ENCODE results near the gene HSD17B11. TPM values are rescaled to one million over a fixed set of nuclear protein-coding genes. Genes with fewer than 3 reads are reported as not detected.
"Not testable (repeated sequence)": the region's sequence is repeated elsewhere in the genome, so short reads cannot be mapped to it uniquely, and the experiment has no call there.

HSD17B11 gene
- total RNA-seq: 13.5 TPM
- long read RNA-seq, transcript HSD17B11-201 (7 exons, 1,885 nt): major isoform, 21 of 21 reads
- long read RNA-seq, partial matches to known transcripts: 0 of 21 reads
- long read RNA-seq, other reads (novel, unspliced or antisense): 0 of 21 reads

DNA sequence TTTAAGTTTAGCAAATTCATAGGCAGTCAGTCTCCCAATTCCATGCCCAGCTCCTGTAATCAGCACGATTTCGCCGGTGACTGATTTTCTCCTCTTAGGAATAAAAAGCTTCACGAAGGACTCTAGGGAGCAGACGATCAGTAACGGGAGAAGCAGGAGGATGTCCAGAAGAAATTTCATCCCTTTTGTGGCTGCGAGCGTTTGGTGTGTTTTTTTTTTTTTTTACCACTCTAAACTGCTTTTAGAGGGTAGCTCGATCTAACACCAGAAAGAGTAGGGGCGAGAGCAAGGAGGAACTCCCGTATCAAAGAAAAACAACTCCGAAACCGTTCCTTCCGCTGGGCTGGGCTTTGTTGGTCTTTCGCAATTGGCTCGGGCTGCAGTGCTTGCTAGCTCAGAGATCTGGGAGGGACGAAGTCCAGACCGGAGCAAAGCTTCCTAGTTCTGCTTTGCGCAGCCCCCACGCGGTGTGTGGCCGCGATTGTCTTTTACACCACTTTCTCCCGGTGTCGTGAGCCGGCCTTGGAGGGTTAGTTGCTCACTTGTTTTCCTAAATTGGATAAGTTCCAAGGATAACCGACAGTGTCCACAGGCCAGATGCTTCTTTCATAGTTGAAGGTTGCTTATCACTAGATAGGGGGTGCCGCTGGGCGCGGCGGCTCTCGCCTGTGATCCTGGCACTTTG is at the start of gene HSD17B11:
HSD17B11 (minus strand) TSS at position 298 of the 685 bp plus-strand sequence; CDS start at position 180, 118 bp downstream.
- DNase-seq (peak; percentile 90), ATAC-seq (peak; percentile 100)
- intact Hi-C loops (cut with micrococcal nuclease): no loop called here

DNA sequence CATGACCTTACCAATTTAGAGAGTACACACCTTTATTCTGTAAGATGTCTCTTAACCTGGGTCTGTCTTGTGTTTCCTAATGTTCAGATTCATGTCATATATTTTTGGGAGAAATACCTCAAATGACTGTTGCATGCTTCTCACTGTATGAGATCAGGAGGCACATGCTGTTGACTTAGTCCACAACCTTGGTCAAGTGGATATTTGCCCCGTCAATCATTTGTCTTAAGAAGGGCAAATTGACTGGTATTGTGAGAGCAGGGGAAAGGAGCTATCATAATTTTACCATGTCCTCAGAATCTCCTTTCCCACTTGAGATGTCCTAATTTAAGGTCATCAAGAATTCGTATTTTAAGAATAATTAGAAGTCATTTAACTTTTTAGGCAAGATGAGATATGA is 42.4 kb upstream of the HSD17B11 start:
- no peak for ATAC-seq
- no peak for DNase-seq
- intact Hi-C loops (cut with micrococcal nuclease): no loop called here

- intact Hi-C loops (cut with micrococcal nuclease): no loop called here
- DNase-seq (no peak), ATAC-seq (no peak)
Observed at GRCh38 chr4:87430038-87430437, 39.0 kb upstream of the HSD17B11 start.

GRCh38 chr4:87428979-87429378 is 38.0 kb upstream of the HSD17B11 start:
- ATAC-seq (no peak), DNase-seq (no peak)
- intact Hi-C loops (cut with micrococcal nuclease): no loop called here

GRCh38 chr4:87427518-87427868 is 36.5 kb upstream of the HSD17B11 start:
- no peak for ATAC-seq
- intact Hi-C loops (cut with micrococcal nuclease): no loop called here
- DNase-seq: no peak

- intact Hi-C loops (cut with micrococcal nuclease): no loop called here
- no peak for ATAC-seq
- no peak for DNase-seq
Observed at GRCh38 chr4:87426865-87427517, 36.0 kb upstream of the HSD17B11 start.

- DNase-seq (no peak), ATAC-seq (no peak)
- intact Hi-C loops (cut with micrococcal nuclease): no loop called here
Observed at GRCh38 chr4:87425711-87426110, 34.7 kb upstream of the HSD17B11 start.

DNA sequence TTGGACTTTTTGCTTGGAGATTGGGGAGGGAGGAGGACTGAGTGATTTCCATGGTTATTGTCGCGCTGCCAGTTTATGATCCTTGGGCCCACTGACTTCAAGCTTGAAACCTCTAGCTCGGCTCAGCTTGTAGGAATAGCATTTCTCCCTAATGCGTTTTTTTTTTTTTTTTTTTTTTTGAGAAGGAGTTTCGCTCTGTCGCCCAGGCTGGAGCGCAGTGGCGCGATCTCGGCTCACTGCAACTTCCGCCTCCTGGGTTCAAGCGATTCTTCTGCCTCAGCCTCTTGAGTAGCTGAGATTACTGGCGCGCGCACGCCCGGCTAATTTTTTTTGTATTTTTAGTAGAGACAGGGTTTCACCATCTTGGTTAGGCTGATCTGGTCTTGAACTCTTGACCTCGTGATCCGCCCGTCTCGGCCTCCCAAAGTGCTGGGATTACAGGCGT is 33.1 kb upstream of the HSD17B11 start:
- intact Hi-C loops (cut with micrococcal nuclease); DNase-seq; ATAC-seq: not testable (repeated sequence)

DNA sequence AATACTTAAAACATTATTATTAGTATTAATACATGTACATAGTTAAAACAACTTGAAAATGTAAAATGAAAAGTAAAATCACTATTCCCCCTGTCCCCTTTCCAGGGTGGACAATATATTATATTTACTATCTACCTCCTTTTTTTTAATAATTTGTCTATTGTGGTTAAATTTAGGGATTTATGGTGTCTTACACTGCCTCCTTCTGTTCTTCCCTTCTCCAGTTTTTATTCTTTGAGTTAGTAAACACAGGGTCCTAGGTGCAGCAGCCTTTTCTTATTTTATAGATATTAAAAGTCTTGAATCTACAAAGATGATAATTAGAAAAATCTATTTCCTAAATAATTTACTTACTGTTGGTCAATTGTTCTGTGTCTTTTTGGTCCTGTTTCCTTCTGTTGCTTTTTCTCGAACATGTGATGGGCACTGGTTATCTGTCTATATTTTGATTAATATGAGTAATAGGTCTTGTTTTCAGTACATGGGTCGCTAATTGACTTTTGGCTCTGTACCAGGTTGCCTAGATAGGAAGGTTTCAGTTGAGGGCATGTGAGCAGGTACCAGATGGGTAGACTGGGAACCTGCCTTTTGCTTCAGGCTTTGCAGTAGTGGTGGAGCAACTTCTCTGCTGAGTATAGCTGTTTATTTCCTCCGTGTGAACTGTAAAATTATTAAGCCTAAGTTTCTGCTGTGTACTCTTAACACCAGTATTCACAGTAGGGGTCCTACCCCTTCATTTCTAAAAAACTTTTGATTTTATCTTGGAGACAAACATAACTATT is 32.5 kb upstream of the HSD17B11 start:
- intact Hi-C loops (cut with micrococcal nuclease): no loop called here
- ATAC-seq (no peak), DNase-seq (no peak)

- ATAC-seq: peak; percentile 98
- intact Hi-C loops (cut with micrococcal nuclease): no loop called here
- DNase-seq: peak; percentile 98
Observed at GRCh38 chr4:87422104-87423052, 31.4 kb upstream of the HSD17B11 start, which contains the start of gene NUDT9. TSS of gene NUDT9 (plus strand) at chr4:87422573. CDS start at chr4:87422906, 333 bp downstream.

DNA sequence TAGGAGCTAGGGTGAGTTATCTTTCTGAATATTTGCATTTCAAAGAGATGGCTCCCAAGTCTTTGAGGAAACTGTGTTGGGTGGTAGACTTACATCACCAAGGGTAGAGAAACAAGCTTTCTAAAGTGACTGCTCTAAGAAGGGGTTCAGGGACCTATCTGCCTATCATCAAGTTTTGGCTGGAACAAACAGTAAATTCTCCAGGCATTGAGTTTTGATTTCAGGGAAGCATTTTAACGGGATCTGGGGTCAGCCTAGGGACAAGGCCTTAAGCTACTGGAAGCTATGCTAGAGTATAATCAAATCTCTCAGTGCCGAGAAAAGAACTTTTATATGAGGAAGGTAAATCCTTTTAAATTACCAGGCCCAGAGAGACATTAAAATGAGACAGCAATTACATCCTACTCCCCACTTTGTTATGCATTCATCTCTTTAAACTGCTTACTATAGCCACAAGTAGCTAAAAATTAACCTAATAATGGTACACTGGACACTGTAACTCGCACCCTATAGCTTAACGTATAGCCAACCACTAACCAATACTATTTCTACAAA is 29.4 kb upstream of the HSD17B11 start:
- intact Hi-C loops (cut with micrococcal nuclease): no loop called here
- ATAC-seq (no peak), DNase-seq (no peak)

DNA sequence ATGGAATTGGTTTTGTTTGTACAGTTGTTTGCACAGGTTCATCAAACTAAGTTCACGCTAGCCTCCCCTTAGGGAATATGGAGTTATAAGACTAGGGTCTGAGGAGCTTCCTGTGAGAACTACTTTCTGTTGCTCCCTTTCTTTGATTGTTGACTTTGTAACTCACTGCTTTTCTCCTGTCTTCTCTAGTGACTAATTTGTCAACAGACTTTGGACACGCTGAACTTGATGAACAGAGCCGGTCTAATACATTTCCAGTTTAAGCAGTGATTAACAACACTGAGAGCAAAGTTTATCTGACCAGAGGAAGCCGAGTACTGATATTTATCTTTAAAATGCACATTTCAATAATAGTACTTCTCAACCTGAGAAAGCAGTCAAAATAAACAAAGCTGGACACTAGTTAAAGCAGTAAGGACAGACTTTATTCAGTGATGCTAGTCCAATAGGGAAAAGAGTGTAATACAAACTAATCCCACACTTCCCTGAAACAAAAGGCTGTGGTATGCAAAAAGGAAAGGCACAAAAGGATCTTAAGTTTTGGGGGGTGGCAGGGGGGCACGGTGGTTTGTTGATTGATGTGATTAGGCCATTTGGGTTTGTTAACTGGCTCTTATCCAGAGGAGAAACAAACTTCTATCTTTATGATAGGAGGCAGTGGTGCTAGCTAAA is 28.7 kb upstream of the HSD17B11 start:
- DNase-seq: no peak
- intact Hi-C loops (cut with micrococcal nuclease): no loop called here
- ATAC-seq: no peak

DNA sequence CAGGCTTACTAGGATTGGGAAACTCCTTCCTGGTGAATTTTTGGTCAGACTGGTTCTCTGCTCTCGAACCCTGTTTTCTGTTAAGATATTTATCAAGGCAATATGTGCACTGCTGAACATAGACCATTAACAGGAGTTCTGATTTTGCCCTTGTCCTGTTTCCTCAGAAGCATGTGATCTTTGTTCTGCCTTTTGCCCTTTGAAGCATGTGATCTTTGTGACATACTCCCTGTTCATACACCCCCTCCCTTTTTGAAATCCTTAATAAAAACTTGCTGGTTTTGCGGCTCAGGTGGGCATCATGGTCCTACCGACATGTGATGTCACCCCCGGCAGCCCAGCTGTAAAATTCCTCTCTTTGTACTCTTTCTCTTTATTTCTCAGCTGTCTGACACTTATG is 27.4 kb upstream of the HSD17B11 start:
- DNase-seq; ATAC-seq; intact Hi-C loops (cut with micrococcal nuclease): not testable (repeated sequence)

DNA sequence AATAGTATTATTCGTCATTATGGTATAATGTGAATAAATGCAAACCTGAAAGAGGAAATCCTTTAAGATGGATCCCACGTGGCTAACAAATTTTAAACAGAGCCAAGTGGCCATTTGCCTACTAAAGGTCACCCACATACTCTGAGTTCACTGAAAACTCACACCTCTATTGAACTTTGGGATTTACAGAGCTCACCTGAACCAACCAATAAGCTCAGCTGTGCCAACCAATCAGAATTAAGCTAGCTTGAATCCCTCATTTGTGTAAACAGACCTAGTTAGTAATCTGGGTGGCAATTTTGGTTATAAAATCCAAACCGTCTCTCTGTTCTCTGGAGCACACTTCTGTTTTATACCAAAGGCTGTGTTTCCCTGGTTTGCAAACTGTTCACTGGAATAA is 26.0 kb upstream of the HSD17B11 start:
- intact Hi-C loops (cut with micrococcal nuclease): no loop called here
- ATAC-seq: no peak
- no peak for DNase-seq

GRCh38 chr4:87414816-87415215 is 23.8 kb upstream of the HSD17B11 start:
- no peak for DNase-seq
- intact Hi-C loops (cut with micrococcal nuclease): no loop called here
- ATAC-seq: no peak

DNA sequence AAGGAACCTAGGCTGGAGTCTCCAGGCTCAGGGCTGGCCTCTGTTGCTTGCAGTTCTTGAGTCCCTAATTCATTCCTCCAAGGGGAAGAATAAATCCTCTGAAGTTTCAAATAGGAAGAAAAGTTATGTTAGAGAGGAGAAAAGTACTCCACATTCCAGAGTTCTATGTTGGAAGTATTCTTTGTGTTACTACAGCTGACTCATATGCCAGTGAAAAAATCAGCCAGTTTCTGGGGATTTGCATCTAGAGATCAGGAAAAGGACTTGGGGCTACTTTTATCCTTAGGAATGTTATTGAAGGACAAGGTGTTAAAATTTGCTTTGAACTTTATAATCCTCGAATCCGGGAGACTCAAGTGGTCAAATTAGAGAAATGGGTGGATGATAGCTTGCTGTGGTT is 19.7 kb upstream of the HSD17B11 start:
- no peak for ATAC-seq
- DNase-seq: no peak
- intact Hi-C loops (cut with micrococcal nuclease): no loop called here

DNA sequence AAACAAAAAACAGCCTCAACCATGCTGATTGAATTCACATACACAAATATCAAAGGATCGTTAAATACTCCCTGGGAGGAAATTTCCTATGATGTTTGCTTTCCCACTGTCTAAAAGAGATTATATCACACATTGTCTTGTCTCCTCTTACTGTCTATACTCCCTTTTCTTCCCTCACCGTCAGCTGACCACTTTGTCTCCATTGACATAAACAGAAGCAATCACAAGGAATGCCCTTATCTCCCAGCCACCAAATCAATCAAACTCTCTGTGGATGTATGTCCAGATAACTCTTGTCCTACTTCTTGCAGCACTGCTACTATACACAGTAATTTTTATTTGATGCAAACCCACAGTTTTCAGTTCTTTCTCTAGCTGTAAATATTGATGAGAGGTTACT is 19.2 kb upstream of the HSD17B11 start:
- intact Hi-C loops (cut with micrococcal nuclease): no loop called here
- DNase-seq: no peak
- ATAC-seq: no peak

- ATAC-seq: no peak
- no peak for DNase-seq
- intact Hi-C loops (cut with micrococcal nuclease): no loop called here
Observed at GRCh38 chr4:87409420-87409939, 18.5 kb upstream of the HSD17B11 start.
